Hematopoietic multipotent progenitor cell treated with erythropoietin and hydrocortisone succinate and interleukin-3 and kit ligand, for 15 days (in vitro differentiated cells): ENCODE results near the gene GRID1.
"Not testable (repeated sequence)": the region's sequence is repeated elsewhere in the genome, so short reads cannot be mapped to it uniquely, and the experiment has no call there.

ENCODE experiments used
- DNase-seq: peaks from one replicate; pipeline ENCODE4 v3.0.0-alpha.2; 2015; ENCODE audit warnings: low spot score

Gene GRID1

DNA sequence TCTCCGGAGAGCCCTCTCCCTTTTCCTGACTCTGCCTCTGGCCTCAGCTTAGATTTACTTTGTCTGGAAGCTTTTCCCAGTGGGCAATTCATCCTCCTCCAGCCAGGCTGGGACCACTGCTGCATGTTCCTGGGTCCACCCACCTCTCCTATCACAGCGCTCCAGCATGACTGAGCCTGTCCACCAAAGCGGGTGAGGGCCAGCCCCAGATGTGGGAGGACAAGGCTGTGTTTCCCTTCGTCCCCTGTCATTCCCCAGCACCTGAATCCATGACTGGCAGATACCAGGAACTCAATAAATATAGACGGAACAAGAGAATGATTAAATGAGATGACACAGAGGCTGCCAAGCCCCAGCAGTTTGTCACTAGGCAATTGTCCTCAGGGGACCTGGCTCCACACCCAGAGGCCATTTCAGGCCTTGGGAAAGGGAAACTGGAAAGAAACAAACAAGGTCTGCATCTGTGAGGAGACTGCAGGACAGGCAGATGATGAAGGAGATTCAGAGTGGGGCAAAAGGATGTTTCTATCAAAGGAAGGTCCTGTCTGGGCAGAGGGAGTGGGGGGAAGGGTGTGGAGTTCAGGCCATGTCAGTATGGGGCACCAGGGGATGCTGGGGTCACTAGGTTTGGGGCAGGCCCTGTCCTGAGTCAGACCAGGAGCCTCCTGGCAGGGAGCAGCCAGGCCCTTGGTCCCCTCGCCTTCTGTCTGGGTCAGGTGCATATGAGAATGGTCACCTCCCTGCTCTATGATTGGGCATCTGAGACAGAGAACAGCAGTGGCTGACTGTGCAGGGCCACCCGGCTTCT, 576.4 kb downstream of the GRID1 start:
- DNase-seq = no peak

GRCh38 chr10:85789125-85789524, 577.5 kb downstream of the GRID1 start:
- no peak for DNase-seq

- no peak for DNase-seq
Observed at GRCh38 chr10:85788570-85788969, 578.0 kb downstream of the GRID1 start.

GRCh38 chr10:85787881-85788280, 578.7 kb downstream of the GRID1 start:
- DNase-seq = no peak

- DNase-seq = no peak
Observed at GRCh38 chr10:85787393-85787792, 579.2 kb downstream of the GRID1 start.

- DNase-seq = no peak
Observed at GRCh38 chr10:85786401-85786899, 580.1 kb downstream of the GRID1 start.

DNA sequence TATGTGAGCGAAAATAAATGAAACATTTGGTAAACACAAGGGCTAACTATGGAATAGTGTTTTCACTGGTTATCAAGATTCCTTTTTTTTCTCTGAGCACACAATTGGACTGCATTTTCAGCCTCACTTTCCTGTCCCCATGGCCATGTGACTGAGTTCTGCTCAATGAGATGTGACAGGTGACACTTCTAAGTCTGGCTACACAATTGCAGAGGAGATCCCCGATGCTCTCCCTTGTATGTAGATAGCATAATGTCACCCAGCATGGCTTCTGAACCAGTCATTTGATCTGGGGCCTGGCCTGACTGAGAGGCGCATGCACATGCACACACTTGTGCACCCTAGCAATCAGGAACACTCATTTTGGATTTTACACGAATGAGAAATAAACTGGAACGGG, 581.8 kb downstream of the GRID1 start:
- DNase-seq = no peak

DNA sequence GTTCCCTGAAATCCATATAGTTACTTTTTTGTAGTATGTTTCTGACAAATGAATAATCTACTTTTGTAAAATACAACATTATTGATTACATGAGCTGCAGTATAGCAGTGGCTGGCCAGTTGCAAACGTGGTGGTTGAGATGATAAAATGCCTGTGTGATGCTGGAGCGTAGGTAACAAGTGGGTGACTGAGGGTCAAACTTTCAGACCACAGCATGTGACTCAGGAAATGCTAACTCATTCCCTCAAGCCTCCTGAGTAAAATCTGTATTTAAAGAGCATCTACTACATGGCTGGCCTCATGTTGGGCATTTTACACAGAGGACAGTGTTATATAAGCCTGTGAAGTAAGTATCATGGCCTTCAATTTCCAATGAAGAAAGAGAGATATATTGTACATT, 585.2 kb downstream of the GRID1 start:
- no peak for DNase-seq

DNA sequence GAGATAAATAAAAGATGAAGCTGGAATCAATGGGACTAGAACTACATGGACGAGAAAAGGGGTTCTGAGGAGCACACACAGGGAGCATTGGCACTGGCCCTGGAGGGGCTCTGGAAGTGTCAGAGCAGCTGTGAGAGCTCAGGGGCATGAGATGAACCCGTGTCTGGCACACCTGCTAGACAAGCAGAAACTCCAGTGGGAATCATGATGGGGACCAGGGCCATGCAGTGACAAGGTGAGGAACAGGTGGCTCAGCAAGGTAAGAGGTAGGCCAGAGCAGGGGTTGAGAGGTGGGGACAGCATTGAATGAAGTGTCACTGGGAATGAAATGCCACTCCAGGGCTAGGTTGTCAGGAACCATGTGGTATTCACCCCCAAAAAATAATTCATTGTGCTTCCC, 588.5 kb downstream of the GRID1 start:
- no peak for DNase-seq

DNA sequence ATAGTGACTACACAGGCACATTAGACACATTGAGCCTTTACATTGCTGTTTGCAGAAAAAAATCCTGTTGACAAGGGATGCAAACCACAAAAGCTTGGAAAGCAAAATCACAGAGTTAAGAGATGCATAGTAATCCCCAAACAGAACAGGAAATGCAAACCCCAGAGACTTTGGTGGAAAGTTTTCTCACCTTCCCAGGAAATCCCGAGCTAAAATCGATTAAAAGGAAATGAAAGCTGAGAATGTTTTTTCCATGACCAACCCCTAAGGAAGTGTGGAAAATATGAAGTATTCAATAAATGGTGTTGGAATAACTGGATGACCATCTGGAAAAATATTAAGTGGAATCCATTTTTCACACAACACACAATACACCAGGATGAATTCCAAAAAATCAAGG, 598.7 kb downstream of the GRID1 start:
- no peak for DNase-seq

GRCh38 chr10:85764108-85764507, 602.5 kb downstream of the GRID1 start:
- no peak for DNase-seq

- no peak for DNase-seq
Observed at GRCh38 chr10:85761906-85762445, 604.6 kb downstream of the GRID1 start.

DNA sequence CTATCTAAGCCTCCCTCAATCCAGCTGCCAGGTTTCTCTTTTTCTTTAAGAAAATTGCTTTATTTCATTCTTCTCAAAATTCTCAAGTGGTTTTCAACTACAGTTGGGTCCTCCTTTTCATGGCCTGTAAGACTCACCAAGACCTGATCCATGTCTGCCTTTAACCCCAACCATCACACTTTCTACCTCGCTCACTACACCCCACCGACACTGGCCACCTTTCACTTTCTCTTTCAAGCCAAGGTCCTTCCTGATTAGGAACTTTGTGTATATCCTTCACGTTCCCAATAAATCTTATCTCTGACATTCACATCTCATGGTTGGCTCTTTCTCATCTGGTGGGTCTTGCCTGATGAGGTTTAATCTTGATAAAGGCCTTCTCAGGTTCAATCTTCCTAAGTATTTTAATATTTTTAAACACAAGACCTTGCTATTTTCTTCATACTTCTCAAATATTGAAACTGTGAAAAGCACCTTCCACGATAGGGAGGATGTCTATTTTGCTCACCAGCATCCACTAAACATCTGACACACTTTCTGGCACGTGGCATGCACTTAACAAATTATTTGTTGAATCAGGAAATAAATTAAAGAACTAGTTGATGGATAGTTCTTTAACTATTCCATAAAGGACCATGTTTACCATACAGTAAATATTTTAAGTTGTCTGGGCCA, 624.8 kb downstream of the GRID1 start:
- DNase-seq = no peak

DNA sequence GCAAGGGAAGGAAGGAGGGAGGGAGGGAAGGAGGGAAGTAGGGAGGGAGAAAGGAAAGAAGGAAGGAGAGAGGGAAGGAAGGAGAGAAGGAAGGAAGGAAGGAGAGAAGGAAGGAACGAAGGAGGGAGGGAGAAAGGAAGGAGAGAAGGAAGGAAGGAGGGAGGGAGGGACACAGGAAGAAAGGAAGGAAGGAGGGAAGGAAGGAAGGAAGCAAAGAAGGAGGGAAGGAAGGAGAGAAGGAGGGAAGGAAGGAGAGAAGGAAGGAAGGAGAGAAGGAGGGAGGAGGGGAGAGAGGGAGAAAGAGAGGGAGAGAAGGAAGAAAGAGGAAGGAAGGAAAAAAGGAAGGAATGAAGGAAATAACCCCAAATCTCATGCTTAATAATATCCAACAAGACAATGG, 630.6 kb downstream of the GRID1 start:
- no peak for DNase-seq

GRCh38 chr10:85734791-85735190, 631.8 kb downstream of the GRID1 start:
- DNase-seq = no peak

DNA sequence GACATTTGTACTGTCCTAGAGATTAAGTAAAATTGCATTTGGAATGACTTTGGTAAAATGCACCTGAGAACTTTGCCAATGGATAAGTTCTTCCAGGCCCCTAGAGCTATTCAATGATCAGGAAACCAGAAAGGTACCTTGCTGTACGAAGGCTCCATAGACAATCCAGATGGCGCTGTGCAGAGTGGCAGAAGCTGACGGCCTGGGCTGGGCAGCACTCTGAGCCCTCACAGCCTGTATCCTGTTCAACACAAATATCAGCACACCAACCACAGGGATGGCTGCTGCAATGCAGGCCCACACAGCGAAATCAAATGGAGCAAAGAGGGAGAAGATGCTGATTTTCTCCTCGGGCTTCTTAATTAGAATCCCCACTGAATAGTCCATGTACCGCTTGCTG, 642.4 kb downstream of the GRID1 start:
- DNase-seq = no peak

DNA sequence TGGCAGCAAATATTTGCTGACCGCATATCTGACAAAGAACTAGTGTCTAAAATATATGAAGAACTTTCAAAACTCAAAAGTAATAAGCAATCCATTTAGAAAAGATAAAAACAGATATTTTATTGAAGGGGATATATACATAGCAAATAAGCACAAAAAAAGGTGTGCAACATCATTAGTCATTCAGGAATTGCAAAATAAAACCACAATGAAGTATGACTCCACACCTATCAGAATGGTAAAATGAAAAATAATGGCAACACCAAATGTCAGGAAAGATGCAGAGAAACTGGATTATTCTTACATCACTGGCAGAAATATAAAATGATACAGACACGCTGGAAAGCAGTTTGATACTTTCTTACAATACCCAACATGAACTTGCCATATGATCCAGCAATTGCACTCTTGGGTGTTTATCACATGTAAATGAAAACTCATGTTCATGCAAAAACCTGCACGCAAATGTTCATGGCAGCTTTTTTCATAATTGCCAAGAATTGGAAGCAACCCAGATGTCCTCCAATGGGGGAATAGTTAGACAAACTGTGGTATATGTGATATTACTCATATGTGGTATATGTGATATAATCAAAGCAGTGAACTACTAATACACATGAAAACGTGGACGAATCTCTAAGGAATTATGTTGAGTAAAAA, 645.5 kb downstream of the GRID1 start:
- no peak for DNase-seq

GRCh38 chr10:85719408-85719807, 647.2 kb downstream of the GRID1 start:
- no peak for DNase-seq

DNA sequence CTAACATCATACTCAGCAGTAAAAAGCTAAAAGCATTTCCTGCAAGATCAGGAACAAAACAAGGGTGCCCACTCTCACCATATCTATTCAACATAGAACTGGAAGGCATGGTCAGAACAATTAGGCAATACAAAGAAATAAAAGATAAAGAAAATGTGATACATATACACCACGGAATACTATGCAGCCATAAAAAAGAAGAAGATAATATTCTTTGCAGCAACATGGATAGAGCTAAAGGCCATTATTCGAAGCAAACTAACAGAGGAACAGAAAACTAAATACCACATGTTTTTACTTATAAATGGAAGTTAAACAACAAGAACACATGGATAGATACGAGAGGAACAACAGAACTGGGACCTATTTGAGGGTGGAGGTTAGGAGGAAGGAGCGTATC, 652.7 kb downstream of the GRID1 start:
- no peak for DNase-seq

- DNase-seq = no peak
Observed at GRCh38 chr10:85702768-85703167, 663.8 kb downstream of the GRID1 start.

DNA sequence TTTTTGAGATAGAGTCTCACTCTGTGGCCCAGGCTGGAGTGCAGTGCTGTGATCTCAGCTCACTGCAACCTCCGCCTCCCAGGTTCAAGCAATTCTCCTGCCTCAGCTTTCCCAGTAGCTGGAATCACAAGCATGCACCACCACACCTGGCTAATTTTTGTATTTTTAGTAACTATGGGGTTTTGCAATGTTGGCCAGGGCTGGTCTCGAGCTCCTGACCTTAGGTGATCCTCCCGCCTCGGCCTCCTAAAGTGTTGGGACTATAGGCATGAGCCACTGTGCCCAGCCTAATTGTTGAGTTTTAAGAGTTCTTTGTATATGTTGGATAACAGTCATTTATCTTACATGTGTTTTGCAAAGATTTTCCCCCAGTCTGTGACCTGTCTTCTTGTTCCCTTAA, 667.5 kb downstream of the GRID1 start:
- DNase-seq = not testable (repeated sequence)

GRCh38 chr10:85696893-85697292, 669.7 kb downstream of the GRID1 start:
- no peak for DNase-seq

DNA sequence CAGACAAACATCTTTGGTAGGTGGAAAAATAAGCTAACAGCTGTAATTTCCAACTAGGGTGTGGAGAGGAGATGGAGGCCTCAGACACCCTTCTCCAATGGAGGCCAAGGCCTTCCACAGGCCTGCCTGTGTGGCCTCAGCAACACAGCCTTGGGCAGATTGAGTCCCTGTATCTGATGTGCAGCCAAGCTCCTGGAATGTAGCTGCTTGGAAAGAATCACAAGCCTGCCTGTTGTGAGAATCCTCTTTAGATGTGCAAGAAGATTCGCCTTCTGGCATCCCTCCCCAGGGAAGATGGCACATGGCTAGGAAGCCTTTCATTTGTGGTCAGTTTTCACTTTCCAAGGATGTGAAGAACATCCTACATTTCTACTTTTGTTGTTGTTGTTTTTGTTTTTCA, 684.0 kb downstream of the GRID1 start:
- DNase-seq = no peak
